Fibroblast of the aortic adventitia (primary cell): ENCODE measurements around the gene DPH7. TPM values are rescaled to one million over a fixed set of nuclear protein-coding genes. Genes with fewer than 3 reads are reported as not detected.
"Not testable (repeated sequence)": the region's sequence is repeated elsewhere in the genome, so short reads cannot be mapped to it uniquely, and the experiment has no call there.

Source experiments
- DNase-seq: peaks from one replicate; pipeline ENCODE4 v3.0.0-alpha.2; 2010; ENCODE audit warnings: low read depth
- H3K4me3 ChIP-seq: 2 replicates; pipeline ENCODE4 v1.5.1; 2011; ENCODE audit warnings: low read depth, mild to moderate bottlenecking, control low read depth, low read length, moderate library complexity
- total RNA-seq: library from RNA; depleted of rRNA; stranded (reverse); fragments of >200 nt; gene quantifications from 2 replicates; pipeline ENCODE4 v1.2.3, GENCODE V29; 2012; ENCODE audit warnings: low replicate concordance
- TF ChIP-seq, protein P1 (sequence below): IDR thresholded peaks from 2 replicates; pipeline ENCODE4 v1.5.1; 2011; ENCODE audit warnings: mild to moderate bottlenecking, low read length, control low read depth, inconsistent platforms; ENCODE audit not compliant: insufficient read depth

DPH7 gene
- total RNA-seq, 1 donor = 16.1 TPM

DNA sequence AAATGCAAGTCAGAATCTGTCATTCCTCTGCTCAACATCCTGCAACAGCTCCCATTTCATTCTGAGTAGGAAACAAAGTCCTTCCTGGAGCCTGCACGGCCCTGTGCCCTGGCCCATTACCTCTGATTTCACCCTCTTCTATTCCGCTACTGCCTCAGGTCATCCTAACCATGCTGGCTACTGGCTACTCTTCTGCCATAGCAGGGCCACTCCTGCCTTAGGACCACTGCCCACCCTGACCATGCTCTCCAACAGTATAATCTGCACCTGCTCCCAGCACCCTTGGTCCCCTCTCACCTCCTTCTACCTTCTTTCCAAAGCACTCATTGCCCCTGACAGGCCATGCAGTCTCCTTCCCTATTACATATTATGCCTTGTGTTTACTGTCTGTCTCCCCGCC, 8.2 kb downstream of the DPH7 start:
- DNase-seq = no peak
- H3K4me3 ChIP-seq = no peak overlapping the region
- TF ChIP-seq, protein P1, sequence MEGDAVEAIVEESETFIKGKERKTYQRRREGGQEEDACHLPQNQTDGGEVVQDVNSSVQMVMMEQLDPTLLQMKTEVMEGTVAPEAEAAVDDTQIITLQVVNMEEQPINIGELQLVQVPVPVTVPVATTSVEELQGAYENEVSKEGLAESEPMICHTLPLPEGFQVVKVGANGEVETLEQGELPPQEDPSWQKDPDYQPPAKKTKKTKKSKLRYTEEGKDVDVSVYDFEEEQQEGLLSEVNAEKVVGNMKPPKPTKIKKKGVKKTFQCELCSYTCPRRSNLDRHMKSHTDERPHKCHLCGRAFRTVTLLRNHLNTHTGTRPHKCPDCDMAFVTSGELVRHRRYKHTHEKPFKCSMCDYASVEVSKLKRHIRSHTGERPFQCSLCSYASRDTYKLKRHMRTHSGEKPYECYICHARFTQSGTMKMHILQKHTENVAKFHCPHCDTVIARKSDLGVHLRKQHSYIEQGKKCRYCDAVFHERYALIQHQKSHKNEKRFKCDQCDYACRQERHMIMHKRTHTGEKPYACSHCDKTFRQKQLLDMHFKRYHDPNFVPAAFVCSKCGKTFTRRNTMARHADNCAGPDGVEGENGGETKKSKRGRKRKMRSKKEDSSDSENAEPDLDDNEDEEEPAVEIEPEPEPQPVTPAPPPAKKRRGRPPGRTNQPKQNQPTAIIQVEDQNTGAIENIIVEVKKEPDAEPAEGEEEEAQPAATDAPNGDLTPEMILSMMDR = no peak

DNA sequence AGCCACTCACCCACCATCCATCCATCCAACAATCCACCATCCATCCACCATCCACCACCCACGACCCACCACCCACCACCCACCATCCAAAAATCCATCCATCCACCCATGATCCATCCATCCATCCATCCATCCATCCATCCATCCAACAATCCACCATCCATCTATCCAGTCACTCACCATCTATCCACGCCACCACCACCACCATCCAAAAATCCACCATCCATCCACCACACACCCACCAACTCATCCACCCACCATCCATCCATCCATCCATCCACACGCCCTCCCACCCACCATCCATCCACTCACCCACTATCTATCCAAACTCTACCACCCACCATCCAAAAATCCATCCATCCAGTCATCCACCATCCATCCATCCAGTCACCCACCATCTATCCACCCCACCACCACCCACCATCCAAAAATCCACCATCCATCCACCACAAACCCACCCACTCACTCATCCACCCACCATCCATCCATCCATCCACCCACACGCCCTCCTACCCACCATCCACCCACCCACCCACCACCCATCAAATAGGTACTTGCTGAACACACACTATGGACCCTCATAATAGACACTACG, 9.0 kb downstream of the DPH7 start:
- no peak overlapping the region for H3K4me3 ChIP-seq
- TF ChIP-seq, protein P1 = no peak
- no peak for DNase-seq

DNA sequence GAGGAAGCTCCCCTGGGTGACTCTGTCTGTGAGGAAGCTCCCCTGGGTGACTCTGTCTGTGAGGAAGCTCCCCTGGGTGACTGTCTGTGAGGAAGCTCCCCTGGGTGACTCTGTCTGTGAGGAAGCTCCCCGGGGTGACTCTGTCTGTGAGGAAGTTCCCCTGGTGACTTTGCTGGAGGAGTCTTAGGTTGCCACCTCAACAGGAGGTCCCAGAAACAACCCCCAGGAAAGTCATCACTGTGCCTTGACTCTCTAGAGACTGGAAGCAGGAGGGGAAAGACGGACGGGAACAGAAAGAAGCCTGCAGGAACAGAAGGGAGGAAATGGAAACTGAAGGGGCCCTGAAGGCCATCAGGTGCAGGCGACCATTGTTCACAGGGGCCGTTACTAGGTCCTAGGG, 10.3 kb downstream of the DPH7 start:
- not testable (repeated sequence) for DNase-seq, H3K4me3 ChIP-seq

DNA sequence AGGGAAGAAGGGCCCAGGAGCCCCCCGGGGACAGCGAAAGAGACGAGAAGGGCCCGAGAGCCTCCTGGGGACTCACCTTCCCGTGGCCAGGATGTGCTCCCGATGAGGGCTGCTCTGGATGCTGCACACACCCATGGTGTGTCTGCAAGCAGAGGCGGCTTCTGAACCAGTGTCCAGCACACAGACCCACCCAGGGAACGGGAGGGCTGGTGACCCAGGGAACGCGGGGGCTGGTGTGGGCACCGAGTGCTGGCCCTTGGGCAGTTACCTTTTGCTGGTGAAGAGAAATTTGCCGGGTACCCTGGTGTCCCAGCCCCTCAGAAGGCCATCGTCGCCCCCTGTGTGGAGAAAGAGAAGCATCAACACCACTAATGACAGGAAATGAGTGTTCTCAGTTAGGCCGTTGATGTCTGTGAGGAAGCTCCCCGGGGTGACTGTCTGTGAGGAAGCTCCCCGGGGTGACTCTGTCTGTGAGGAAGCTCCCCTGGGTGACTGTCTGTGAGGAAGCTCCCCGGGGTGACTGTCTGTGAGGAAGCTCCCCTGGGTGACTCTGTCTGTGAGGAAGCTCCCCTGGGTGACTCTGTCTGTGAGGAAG, 13.8 kb downstream of the DPH7 start:
- TF ChIP-seq, protein P1 = no peak
- no peak for DNase-seq
- no peak overlapping the region for H3K4me3 ChIP-seq

DNA sequence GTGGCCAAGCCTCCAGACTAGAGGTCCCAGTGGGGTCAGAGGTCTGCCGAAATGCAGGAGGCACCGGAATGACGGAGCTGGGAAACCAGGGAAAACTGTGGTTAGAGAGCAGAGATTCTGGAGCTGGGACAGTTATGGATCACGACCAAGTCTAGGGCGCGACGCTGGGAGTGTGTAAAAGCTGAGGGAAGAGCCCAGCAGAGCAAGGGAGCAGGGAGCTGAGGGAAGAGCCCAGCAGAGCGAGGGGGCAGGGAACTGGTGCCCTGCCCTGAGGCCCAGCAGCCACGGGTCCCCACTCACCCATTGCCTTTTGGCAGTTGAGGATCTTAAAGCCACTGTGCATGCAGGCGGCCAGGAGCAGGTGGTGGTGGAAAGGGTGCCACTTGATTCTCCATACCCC, 14.6 kb downstream of the DPH7 start:
- TF ChIP-seq, protein P1 = no peak
- H3K4me3 ChIP-seq = no peak overlapping the region
- no peak for DNase-seq

DNA sequence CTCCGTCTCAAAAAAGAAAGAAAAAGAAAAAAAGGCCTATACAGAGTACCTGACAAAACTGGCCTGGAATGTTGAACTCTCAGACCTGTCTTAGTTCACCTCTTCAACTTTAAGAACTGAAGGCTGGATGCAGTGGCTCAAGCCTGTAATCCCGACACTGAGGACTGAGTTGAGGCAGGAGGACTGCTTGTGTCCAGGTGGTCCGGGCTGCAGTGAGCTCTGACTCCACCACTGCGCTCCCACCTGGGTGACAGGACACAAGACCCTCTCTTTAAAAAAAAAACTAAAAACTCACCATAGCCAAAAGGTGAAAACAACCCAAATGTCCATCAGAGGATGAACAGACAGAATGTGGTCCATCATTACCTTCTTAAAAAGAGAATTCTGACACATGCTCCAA, 20.6 kb downstream of the DPH7 start:
- no peak for DNase-seq
- H3K4me3 ChIP-seq = no peak overlapping the region
- TF ChIP-seq, protein P1 = no peak

DNA sequence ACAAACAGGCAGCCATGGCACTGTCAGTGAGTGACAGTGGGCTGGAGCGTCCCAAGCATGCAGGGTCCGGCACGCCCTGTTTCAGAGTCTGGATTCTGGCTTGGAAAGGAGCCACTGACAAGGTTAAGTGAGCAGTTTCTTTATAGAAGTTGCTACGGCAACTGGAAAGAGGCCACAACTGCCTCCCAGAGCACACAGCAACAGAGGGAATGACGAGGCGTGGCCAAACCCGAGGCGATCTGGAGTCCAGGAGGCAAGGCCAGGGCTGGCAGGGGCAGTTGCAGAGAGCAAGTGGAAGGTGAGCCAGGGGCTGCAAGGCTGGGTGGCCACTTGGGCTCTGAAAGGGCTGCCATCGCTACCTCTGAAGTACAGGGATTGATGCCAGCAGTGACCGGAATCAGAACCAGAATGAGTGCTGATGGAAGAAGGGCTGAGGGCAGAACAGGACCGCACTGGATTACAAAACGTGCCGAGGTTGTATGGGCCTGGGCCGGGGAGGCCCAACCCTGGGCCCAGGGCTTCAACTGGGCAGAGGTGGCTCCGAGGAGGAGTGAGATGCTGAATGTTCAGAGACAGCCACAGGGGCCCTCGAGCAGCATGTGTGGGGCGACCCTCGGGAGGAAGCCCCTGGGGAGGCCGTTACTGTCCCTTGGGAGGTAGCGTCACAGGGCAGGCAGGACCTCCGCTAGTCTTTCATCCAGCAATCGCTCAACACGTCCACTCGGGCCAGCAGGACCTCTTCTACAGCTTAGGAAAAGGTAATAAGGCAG, 22.5 kb downstream of the DPH7 start:
- no peak overlapping the region for H3K4me3 ChIP-seq
- DNase-seq = peak; percentile 52
- TF ChIP-seq, protein P1 = no peak
